GM12873 (cell line): Measurements from ENCODE around the gene MED16.

Experiments used
- CTCF ChIP-seq: IDR thresholded peaks from 2 replicates; pipeline ENCODE4 v1.5.1; 2012; ENCODE audit warnings: low read depth, mild to moderate bottlenecking, moderate library complexity, low read length, control low read depth; ENCODE audit not compliant: insufficient read depth; ENCODE audit errors: missing control alignments

MED16 gene

GRCh38 chr19:831407-832369 is 61.3 kb downstream of the MED16 start:
- TF ChIP-seq CTCF = no peak

- no peak for TF ChIP-seq CTCF
These were observed 63.7 kb downstream of the MED16 start for GRCh38 chr19:829129-829758.

GRCh38 chr19:827710-828321 is 65.2 kb downstream of the MED16 start, which contains the start of gene AZU1:
TSS of gene AZU1 (plus strand) at chr19:827837. CDS start at chr19:827847, 10 bp downstream.
- no peak for TF ChIP-seq CTCF

- TF ChIP-seq CTCF = no peak
These were observed 65.7 kb downstream of the MED16 start for GRCh38 chr19:827314-827709.

GRCh38 chr19:825897-826644 is 66.9 kb downstream of the MED16 start:
- no peak for TF ChIP-seq CTCF

- TF ChIP-seq CTCF = no peak
These were observed 68.1 kb downstream of the MED16 start for GRCh38 chr19:824885-825284.
